OCI-LY1 (cell line): Measurements from ENCODE around the gene DMGDH.
A peak's percentile ranks its signal among the peaks of the same experiment; 100 is the strongest.
"Not testable (repeated sequence)": the region's sequence is repeated elsewhere in the genome, so short reads cannot be mapped to it uniquely, and the experiment has no call there.

Experiments
- H2AFZ ChIP-seq: fragments of 200-600 bp; sonication (generic), shearing (Covaris generic); 2 replicates; pipeline ENCODE4 v1.6.0; 2014; ENCODE audit warnings: antibody characterized with exemption, mild to moderate bottlenecking, low read length
- H3F3A ChIP-seq: fragments of 200-600 bp; sonication (generic), shearing (Covaris generic); 2 replicates; pipeline ENCODE4 v1.6.0; 2014; ENCODE audit warnings: mild to moderate bottlenecking, antibody characterized with exemption, low read length, moderate library complexity; ENCODE audit not compliant: insufficient read depth
- H3K27ac ChIP-seq: fragments of 200-600 bp; sonication (generic); 2 replicates; pipeline ENCODE4 v1.5.1; 2014; ENCODE audit warnings: low read length, mixed run types, mild to moderate bottlenecking, low read depth; ENCODE audit not compliant: poor library complexity, severe bottlenecking
- H3K27me3 ChIP-seq: fragments of 200-600 bp; sonication (generic); 2 replicates; pipeline ENCODE4 v1.6.0; 2014; ENCODE audit warnings: antibody characterized with exemption, mild to moderate bottlenecking, low read length, moderate library complexity; ENCODE audit not compliant: insufficient read depth
- H3K36me3 ChIP-seq: fragments of 200-600 bp; sonication (generic); 2 replicates; pipeline ENCODE4 v1.6.1; 2014; ENCODE audit warnings: mild to moderate bottlenecking, antibody characterized with exemption, low read length, moderate library complexity, mixed read lengths; ENCODE audit not compliant: insufficient read depth
- H3K4me1 ChIP-seq: fragments of 200-600 bp; sonication (generic); 2 replicates; pipeline ENCODE4 v1.5.1; 2014; ENCODE audit warnings: mild to moderate bottlenecking, low read length, moderate library complexity; ENCODE audit not compliant: insufficient read depth, severe bottlenecking
- H3K4me2 ChIP-seq: fragments of 200-600 bp; sonication (generic), shearing (Covaris generic); 2 replicates; pipeline ENCODE4 v1.6.1; 2014; ENCODE audit warnings: low read length
- H3K4me3 ChIP-seq: fragments of 200-600 bp; sonication (generic); 2 replicates; pipeline ENCODE4 v1.5.1; 2014; ENCODE audit warnings: low read length, low read depth, mild to moderate bottlenecking, mixed read lengths; ENCODE audit not compliant: poor library complexity, severe bottlenecking
- H3K79me2 ChIP-seq: fragments of 200-600 bp; shearing (Covaris generic); 2 replicates; pipeline ENCODE4 v1.6.1; 2016; ENCODE audit warnings: mixed run types, low read length, mixed read lengths; ENCODE audit not compliant: insufficient read depth
- H3K9ac ChIP-seq: fragments of 200-600 bp; sonication (generic), shearing (Covaris generic); 2 replicates; pipeline ENCODE4 v1.6.1; 2014; ENCODE audit warnings: mild to moderate bottlenecking, low read length, mixed read lengths
- H3K9me2 ChIP-seq: fragments of 200-600 bp; sonication (generic), shearing (Covaris generic); 2 replicates; pipeline ENCODE4 v1.6.1; 2014; ENCODE audit warnings: low read depth, mild to moderate bottlenecking, low read length, mixed read lengths
- H3K9me3 ChIP-seq: fragments of 200-600 bp; shearing (Covaris generic); 2 replicates; pipeline ENCODE4 v1.6.1; 2014; ENCODE audit warnings: low read length, mixed read lengths
- H4K20me1 ChIP-seq: fragments of 200-600 bp; sonication (generic), shearing (Covaris generic); 2 replicates; pipeline ENCODE4 v1.6.0; 2016; ENCODE audit warnings: mild to moderate bottlenecking, low read length; ENCODE audit not compliant: insufficient read depth
- EZH2 ChIP-seq: fragments of 200-600 bp; sonication (generic), shearing (Covaris generic); IDR thresholded peaks from 2 replicates; pipeline ENCODE4 v1.8.0; 2017; ENCODE audit warnings: borderline replicate concordance, mixed run types, mild to moderate bottlenecking, antibody characterized with exemption, low read length, moderate library complexity, mixed read lengths
- TF ChIP-seq, protein P1 (sequence below): fragments of 200-600 bp; sonication (generic), shearing (Covaris generic); IDR thresholded peaks from 2 replicates; pipeline ENCODE4 v1.5.1; 2017; ENCODE audit warnings: mild to moderate bottlenecking, antibody characterized with exemption, low read length, moderate library complexity, mixed read lengths

The DMGDH gene

GRCh38 chr5:78983601-78984438 is 85.7 kb downstream of the DMGDH start:
- Histone ChIP-seq H3F3A (peaks cover 4% of the 10 kb centered on the region; the same call in 1 of the 2 replicates), H3K9ac (peak overlapping the region; percentile 75), H3K4me2 (peak overlapping the region; percentile 90), H3K9me3 (no peaks in the 10 kb centered on the region), H3K79me2 (no peaks in the 10 kb centered on the region), H3K27me3 (no peaks in the 10 kb centered on the region), H2AFZ (peak overlapping the region; percentile 91), H3K36me3 (no peaks in the 10 kb centered on the region), H3K4me3 (peak overlapping the region; percentile 68), H3K9me2 (no peaks in the 10 kb centered on the region), H3K4me1 (peaks cover 34% of the 10 kb centered on the region), H3K27ac (peak overlapping the region; percentile 69), H4K20me1 (no peaks in the 10 kb centered on the region)
- TF ChIP-seq, protein P1, sequence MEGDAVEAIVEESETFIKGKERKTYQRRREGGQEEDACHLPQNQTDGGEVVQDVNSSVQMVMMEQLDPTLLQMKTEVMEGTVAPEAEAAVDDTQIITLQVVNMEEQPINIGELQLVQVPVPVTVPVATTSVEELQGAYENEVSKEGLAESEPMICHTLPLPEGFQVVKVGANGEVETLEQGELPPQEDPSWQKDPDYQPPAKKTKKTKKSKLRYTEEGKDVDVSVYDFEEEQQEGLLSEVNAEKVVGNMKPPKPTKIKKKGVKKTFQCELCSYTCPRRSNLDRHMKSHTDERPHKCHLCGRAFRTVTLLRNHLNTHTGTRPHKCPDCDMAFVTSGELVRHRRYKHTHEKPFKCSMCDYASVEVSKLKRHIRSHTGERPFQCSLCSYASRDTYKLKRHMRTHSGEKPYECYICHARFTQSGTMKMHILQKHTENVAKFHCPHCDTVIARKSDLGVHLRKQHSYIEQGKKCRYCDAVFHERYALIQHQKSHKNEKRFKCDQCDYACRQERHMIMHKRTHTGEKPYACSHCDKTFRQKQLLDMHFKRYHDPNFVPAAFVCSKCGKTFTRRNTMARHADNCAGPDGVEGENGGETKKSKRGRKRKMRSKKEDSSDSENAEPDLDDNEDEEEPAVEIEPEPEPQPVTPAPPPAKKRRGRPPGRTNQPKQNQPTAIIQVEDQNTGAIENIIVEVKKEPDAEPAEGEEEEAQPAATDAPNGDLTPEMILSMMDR, result no peak
- TF ChIP-seq EZH2, result no peak

- Histone ChIP-seq H2AFZ (peak overlapping the region; percentile 91; the same call in 1 of the 2 replicates), H3K27ac (peak overlapping the region; percentile 69), H3K9ac (peak overlapping the region; percentile 75), H3K4me2 (peak overlapping the region; percentile 90), H3K4me3 (peak overlapping the region; percentile 68), H3K4me1 (peaks cover 34% of the 10 kb centered on the region)
- not testable (repeated sequence) for H3F3A ChIP-seq, H3K36me3 ChIP-seq, H3K9me3 ChIP-seq, H3K9me2 ChIP-seq, H3K27me3 ChIP-seq, H3K79me2 ChIP-seq, H4K20me1 ChIP-seq
Measured at GRCh38 chr5:78983194-78983593, 86.3 kb downstream of the DMGDH start.

GRCh38 chr5:78979909-78980308 is 89.6 kb downstream of the DMGDH start:
- no peak overlapping the region for H3K4me3 ChIP-seq
- H3K9me2 ChIP-seq, result no peaks in the 10 kb centered on the region
- TF ChIP-seq, protein P1, result no peak
- no peaks in the 10 kb centered on the region for H4K20me1 ChIP-seq
- H3K27me3 ChIP-seq, result no peaks in the 10 kb centered on the region
- no peaks in the 10 kb centered on the region for H3F3A ChIP-seq
- H3K9me3 ChIP-seq, result no peaks in the 10 kb centered on the region
- no peaks in the 10 kb centered on the region for H3K36me3 ChIP-seq
- no peak overlapping the region for H3K27ac ChIP-seq
- H3K4me2 ChIP-seq, result no peak overlapping the region
- H3K9ac ChIP-seq, result no peak overlapping the region
- H3K4me1 ChIP-seq, result peaks cover 31% of the 10 kb centered on the region
- H2AFZ ChIP-seq, result no peak overlapping the region
- H3K79me2 ChIP-seq, result no peaks in the 10 kb centered on the region
